Keratinocyte (primary cell): ENCODE measurements around the gene MEG3.

ENCODE experiments used
- EZH2 ChIP-seq: IDR thresholded peaks from one replicate; pipeline ENCODE4 v1.6.1; 2012; ENCODE audit warnings: inconsistent platforms, mild to moderate bottlenecking, low read length, moderate library complexity
- TF ChIP-seq, protein P1 (sequence below), 3 experiments: IDR thresholded peaks in 1 of 3; conservative IDR thresholded peaks in 1 of 3; optimal IDR thresholded peaks in 1 of 3; 2 replicates in 2 of 3; 3 replicates in 1 of 3; pipeline versions ENCODE3 to v1.5.1; 2011; ENCODE audit warnings: low read length in 3 of 3, mild to moderate bottlenecking in 3 of 3, moderate library complexity in 2 of 3, control low read depth in 1 of 3, inconsistent platforms in 1 of 3; ENCODE audit not compliant: insufficient read depth in 2 of 3; ENCODE audit errors: extremely low read depth in 1 of 3

DNA sequence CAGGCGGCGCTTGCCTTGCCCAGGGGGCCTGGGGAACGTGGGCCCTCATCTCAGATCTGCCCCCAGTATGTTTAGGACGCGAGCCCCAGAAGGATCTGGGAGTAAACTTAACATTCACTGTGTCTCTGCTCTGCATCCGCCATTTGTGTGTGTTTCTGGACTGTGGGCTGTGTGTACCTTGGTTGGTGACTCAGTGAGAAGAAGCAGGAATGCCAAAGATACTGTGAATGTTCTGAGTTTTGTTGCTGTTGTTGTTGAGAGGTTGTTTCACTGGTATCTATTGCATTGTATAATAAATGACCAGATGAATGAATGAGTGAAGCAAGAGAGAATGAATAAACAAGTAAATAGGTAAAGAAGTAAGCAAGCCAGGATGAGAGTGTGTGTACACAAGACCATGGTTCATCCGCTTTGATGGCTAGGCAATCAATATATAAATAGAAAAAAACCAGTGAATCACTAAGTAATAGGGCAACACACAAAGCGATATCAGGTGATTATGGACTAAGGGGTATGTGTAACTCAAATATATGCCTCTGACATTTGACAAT is 20.5 kb downstream of the MEG3 start:
- TF ChIP-seq, protein P1, sequence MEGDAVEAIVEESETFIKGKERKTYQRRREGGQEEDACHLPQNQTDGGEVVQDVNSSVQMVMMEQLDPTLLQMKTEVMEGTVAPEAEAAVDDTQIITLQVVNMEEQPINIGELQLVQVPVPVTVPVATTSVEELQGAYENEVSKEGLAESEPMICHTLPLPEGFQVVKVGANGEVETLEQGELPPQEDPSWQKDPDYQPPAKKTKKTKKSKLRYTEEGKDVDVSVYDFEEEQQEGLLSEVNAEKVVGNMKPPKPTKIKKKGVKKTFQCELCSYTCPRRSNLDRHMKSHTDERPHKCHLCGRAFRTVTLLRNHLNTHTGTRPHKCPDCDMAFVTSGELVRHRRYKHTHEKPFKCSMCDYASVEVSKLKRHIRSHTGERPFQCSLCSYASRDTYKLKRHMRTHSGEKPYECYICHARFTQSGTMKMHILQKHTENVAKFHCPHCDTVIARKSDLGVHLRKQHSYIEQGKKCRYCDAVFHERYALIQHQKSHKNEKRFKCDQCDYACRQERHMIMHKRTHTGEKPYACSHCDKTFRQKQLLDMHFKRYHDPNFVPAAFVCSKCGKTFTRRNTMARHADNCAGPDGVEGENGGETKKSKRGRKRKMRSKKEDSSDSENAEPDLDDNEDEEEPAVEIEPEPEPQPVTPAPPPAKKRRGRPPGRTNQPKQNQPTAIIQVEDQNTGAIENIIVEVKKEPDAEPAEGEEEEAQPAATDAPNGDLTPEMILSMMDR (optimal IDR thresholded peaks at IDR 0.05 in 1 of 3, IDR thresholded peaks at IDR 0.05 in 1 of 3, conservative IDR thresholded peaks at IDR 0.05 in 1 of 3; ENCODE audit: extremely low read depth in 1 of 3, insufficient read depth in 2 of 3, low read length in 3 of 3), result no peak
- no peak for TF ChIP-seq EZH2
